Activated gamma-delta T cell (primary cell): ENCODE data around the gene C1orf105.
"Not testable (repeated sequence)": the region's sequence is repeated elsewhere in the genome, so short reads cannot be mapped to it uniquely, and the experiment has no call there.

Experiments
- DNase-seq: peaks from one replicate; lab custom pipeline; 2025; lab: John Stamatoyannopoulos, UW
- total RNA-seq, 2 donors: gene quantifications; one replicate each; lab custom pipeline; 2026; lab: John Stamatoyannopoulos, UW

The C1orf105 gene
- total RNA-seq: 0 to 0.22 reads per million in 2 donors

- no peak for DNase-seq
These were observed at the start of gene C1orf105 for GRCh38 chr1:172420385-172420784. Gene C1orf105, plus strand, starts transcription at chr1:172420685. Its CDS starts 201 bp downstream, at chr1:172420886.

- DNase-seq: not testable (repeated sequence)
These were observed 48.8 kb upstream of the C1orf105 start for GRCh38 chr1:172371646-172372045.

- DNase-seq: no peak
These were observed 46.6 kb upstream of the C1orf105 start for GRCh38 chr1:172373864-172374263.

- DNase-seq: no peak
These were observed 45.3 kb upstream of the C1orf105 start for GRCh38 chr1:172375211-172375631.

GRCh38 chr1:172376431-172376830, 44.1 kb upstream of the C1orf105 start:
- no peak for DNase-seq

GRCh38 chr1:172377565-172377964, 42.9 kb upstream of the C1orf105 start:
- DNase-seq: no peak

- DNase-seq: no peak
These were observed 42.2 kb upstream of the C1orf105 start for GRCh38 chr1:172378109-172378760.

GRCh38 chr1:172380441-172381244, 39.8 kb upstream of the C1orf105 start:
- no peak for DNase-seq

GRCh38 chr1:172381946-172382345, 38.5 kb upstream of the C1orf105 start:
- DNase-seq: no peak

- no peak for DNase-seq
These were observed 38.1 kb upstream of the C1orf105 start for GRCh38 chr1:172382406-172382805.

GRCh38 chr1:172382990-172383389, 37.5 kb upstream of the C1orf105 start:
- no peak for DNase-seq

- DNase-seq: no peak
These were observed 36.9 kb upstream of the C1orf105 start for GRCh38 chr1:172383536-172383935.

- no peak for DNase-seq
These were observed 35.8 kb upstream of the C1orf105 start for GRCh38 chr1:172384656-172385055.

GRCh38 chr1:172386046-172386445, 34.4 kb upstream of the C1orf105 start:
- no peak for DNase-seq

- no peak for DNase-seq
These were observed 32.0 kb upstream of the C1orf105 start for GRCh38 chr1:172388490-172388889.

- no peak for DNase-seq
These were observed 30.2 kb upstream of the C1orf105 start for GRCh38 chr1:172390301-172390682.

GRCh38 chr1:172390683-172391551, 29.6 kb upstream of the C1orf105 start:
- DNase-seq: no peak

GRCh38 chr1:172391976-172392375, 28.5 kb upstream of the C1orf105 start:
- DNase-seq: no peak

GRCh38 chr1:172393354-172393753, 27.1 kb upstream of the C1orf105 start:
- DNase-seq: no peak

GRCh38 chr1:172394141-172394751, 26.2 kb upstream of the C1orf105 start:
- DNase-seq: no peak

- no peak for DNase-seq
These were observed 25.7 kb upstream of the C1orf105 start for GRCh38 chr1:172394811-172395210.

GRCh38 chr1:172395576-172395975, 24.9 kb upstream of the C1orf105 start:
- no peak for DNase-seq
